ENCODE results near the gene EQTN.

- TF ChIP-seq, protein P1, sequence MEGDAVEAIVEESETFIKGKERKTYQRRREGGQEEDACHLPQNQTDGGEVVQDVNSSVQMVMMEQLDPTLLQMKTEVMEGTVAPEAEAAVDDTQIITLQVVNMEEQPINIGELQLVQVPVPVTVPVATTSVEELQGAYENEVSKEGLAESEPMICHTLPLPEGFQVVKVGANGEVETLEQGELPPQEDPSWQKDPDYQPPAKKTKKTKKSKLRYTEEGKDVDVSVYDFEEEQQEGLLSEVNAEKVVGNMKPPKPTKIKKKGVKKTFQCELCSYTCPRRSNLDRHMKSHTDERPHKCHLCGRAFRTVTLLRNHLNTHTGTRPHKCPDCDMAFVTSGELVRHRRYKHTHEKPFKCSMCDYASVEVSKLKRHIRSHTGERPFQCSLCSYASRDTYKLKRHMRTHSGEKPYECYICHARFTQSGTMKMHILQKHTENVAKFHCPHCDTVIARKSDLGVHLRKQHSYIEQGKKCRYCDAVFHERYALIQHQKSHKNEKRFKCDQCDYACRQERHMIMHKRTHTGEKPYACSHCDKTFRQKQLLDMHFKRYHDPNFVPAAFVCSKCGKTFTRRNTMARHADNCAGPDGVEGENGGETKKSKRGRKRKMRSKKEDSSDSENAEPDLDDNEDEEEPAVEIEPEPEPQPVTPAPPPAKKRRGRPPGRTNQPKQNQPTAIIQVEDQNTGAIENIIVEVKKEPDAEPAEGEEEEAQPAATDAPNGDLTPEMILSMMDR (IDR thresholded peaks at IDR 0.05): no peak
- TF ChIP-seq POLR2A (IDR thresholded peaks at IDR 0.05): no peak
Measured at GRCh38 chr9:27278374-27278773, 18.6 kb downstream of the EQTN start.

Data from testis (tissue), 2 donors.